Stimulated activated CD8-positive, alpha-beta memory T cell treated with anti-CD3 and anti-CD28 coated beads, Interleukin-15, amount 100 ng/mL, for 24 hours (primary cell): ENCODE results near the gene GPR179.

ENCODE experiments used
- DNase-seq: peaks from one replicate; pipeline ENCODE4 v3.0.0-alpha.2; 2020; ENCODE audit warnings: low read depth

GPR179 gene

GRCh38 chr17:38345743-38346142, 2.0 kb upstream of the GPR179 start:
- no peak for DNase-seq

GRCh38 chr17:38344420-38344745, 627 bp upstream of the GPR179 start:
- DNase-seq = no peak

DNA sequence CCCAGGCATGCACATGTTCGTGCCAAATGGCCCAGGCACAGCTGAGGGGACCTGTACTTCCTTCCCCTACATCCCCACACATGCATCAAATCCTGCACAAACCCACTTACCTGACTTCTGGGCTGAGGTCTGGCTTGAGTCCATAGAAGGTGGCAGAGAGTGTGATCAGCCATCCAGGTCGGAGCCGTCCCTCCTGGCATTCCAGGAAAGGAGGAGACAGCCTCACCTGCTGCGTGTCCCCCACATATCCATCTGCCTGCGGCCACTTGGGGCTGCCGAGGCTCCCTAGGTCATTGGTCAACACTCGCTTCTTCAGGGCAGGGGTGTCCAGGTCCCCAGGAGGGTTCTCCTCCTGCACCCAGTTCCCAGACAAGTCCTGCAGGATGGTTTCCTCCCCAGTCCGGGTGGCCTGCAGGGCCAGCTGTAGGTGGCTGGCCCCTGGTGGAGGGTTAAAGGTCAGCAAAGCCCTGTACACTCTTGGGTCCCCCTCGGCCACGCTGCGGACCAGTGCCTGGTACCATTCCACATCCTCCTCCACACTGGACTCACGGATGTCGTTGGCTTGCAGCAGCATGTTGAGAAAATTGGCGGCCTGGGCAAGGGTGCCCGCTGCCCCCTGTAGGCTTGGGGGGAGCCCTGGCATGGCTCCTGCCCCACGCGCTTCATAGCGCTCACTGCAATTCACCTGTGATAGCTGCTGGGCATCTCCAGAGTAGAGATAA, 709 bp downstream of the GPR179 start:
- no peak for DNase-seq

- DNase-seq = no peak
Measured at GRCh38 chr17:38341035-38341721, 2.6 kb downstream of the GPR179 start.

GRCh38 chr17:38339891-38340290, 3.9 kb downstream of the GPR179 start:
- no peak for DNase-seq

DNA sequence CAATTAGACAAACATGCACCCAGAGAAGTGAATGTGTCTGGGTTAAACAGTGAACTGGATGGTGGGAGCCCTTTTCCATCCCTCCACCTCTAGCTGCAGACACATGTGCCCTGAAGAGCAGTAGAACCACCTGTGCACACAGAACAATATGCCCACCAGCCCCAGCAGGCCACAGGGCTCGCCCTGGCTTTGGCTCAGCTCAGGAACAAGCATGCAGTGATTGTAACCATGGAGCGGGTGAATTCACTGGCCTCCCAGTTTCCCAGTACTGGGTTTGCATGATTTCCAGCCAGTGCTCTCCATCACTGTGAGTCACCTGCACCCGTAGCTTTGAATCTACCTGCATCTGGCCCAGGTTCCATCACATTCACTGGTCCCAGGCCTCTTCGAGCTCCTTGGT, 5.2 kb downstream of the GPR179 start:
- DNase-seq = no peak

DNA sequence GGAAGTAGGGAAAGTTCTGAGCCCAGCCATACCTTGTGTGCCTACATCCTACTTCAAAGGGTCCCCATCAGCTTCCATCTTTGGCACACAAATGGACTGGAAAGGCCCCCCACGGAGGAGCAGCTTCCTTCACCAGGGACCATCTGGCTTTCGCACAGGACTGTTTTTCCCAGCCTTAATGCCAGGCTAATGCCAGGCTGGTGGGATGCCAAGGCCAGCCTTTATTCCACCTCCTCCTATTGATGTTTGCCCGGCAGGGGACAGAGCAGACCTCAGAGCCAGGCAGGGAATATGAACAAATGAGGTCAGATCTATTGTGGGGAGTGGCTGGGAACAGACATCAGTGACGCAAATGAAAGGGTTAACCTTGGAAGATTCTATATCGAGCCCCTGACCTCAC, 5.7 kb downstream of the GPR179 start:
- DNase-seq = no peak

DNA sequence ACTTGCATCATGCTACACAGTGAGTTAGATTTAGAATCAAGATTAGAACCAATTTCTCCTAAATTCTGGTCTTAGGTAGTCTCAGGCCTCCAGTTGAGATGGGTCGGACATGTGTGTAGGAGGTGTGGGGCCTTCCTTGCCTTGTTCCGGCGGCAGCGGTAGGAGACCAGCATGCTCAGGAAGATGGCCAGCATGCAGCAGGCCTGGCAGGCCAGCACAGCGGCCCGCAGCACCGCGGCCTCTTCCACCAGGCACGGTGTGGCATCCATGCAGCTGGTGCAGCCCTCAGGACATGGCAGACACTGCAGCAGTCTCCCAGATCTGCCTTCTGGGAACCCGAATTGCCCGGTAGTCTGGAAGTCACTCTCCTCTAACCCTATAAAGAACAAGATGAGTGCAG, 6.9 kb downstream of the GPR179 start:
- DNase-seq = no peak

- DNase-seq = no peak
Measured at GRCh38 chr17:38334480-38335364, 9.0 kb downstream of the GPR179 start.

DNA sequence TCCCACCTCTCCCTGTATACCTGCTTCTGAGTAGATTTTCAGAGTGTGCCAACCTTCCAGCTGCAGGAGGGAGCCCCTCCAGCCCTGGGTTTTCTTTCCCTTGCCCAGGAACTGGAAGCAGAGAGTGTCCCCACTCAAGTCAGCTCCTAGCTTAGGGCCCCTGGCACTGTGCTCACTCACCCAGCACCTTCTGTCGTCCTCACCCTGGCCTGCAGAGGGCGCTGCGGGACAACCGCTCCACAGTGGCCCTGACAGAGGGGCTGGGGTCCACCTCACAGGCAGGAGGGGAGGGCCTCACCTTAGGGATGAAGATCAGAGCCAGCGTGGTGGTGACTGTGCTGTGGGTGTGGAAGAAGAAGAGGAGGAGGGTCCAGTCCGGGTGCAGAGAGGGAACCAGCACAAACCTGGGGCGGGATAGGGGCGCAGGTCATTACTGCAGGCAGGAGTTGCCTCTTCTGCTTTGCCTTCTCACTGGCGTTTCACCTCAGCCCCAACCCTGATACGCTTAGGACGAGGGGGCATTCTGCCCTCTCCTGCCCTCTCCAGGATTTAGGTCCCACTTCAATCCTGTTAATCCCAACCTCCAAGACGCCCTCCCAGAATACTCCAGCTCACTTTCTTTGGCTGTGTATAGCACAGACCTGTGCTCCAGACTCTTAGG, 10.0 kb downstream of the GPR179 start:
- DNase-seq = peak; percentile 8

- no peak for DNase-seq
Measured at GRCh38 chr17:38332735-38333134, 11.0 kb downstream of the GPR179 start.

DNA sequence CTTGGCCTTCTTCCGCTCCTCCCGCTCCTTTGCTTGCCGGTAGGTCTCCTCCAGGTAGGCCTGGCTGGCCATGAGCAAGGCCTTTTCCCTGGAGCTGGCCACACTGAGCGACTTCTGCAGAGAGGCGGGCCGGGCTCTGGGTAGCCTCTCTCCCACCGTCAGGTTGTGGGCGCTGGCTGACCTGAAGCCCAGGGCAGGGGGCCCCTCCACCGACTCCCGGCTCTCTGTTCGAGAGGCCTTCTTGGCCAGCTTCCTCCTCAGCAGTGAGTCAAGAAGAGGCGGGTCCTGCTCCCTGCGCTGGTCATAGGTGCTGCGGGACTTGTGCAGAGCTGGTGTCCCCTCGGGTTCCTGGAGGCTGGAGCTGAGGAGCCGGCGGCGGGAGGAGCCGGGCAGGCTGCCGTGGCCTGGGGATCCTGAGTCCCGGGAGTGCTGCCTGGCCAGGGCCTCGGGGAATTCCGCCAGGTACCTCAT, 12.8 kb downstream of the GPR179 start:
- DNase-seq = no peak

- DNase-seq = no peak
Measured at GRCh38 chr17:38329808-38330730, 13.7 kb downstream of the GPR179 start.

- DNase-seq = no peak
Measured at GRCh38 chr17:38329284-38329683, 14.5 kb downstream of the GPR179 start.

- DNase-seq = no peak
Measured at GRCh38 chr17:38328620-38329019, 15.1 kb downstream of the GPR179 start.

DNA sequence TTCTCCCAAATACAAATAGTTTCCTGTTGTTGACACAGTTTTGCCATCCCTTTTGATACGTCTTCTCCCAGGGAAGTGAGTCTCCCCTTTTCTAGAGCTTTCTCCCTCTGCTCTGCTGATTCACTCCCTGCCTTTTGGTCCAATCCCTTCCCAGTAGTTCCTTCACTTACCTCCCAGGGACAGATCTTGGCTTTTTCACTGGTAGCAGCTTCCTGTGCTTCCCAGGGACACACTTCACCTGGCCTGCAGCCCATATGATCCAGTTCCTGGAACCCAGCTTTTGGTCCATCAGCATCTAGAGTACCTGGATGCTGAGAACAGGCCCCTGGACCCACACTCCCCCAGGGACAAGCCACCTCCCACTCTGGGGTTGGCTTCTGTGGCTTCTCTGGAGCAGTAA, 15.8 kb downstream of the GPR179 start:
- DNase-seq = no peak

- DNase-seq = no peak
Measured at GRCh38 chr17:38326996-38327792, 16.6 kb downstream of the GPR179 start.

- no peak for DNase-seq
Measured at GRCh38 chr17:38325221-38325851, 18.4 kb downstream of the GPR179 start.

DNA sequence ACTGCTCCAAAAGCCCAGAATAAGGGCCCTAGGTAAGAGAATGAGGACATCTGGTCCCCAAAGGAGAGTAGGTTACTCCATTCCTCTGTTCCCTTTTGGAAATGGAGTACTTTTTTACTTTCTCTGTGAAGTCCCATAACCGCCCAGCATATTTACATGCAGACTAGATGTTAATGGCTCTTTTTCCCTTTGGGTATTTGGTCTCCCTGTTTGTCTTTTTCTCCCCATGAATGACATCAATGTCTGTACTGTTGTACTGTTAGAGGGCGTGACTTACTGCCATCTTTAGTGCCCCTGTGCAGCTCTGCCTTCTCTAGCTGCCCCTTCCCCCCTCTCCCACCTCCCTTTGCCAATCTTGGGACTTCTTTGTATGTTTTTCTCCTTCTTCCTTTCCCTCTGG, 19.0 kb downstream of the GPR179 start:
- DNase-seq = no peak

DNA sequence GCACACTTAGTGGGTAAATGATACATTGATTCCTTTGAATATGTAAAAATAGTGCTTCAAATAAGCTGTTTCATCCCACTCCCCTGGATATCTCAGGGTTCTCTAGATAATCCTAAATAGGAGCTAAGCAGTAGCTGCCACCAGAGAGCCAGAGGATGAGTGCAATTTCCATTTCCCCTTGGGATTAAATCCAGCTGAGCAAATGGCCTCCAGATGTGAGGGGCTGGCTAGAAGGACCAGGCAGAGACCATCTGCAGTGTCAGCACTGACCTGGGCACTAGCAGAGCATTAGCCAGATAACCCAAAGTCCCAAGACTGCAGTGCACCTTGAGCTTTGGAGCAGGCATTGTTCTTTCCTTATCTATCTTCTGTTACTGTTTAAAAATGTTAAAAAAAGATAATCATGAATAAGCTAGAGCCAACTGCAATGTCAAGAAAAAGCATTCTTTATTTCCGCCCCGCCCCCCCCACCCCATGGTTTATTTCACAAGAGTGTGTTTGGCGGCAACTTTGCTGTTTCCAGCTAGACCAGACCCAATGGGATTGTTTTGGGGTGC, 19.5 kb downstream of the GPR179 start:
- DNase-seq = no peak
